CD4-positive, alpha-beta T cell treated with Interferon gamma for 1 hour (primary cell): ENCODE results near the gene VPS33B.
"Not testable (repeated sequence)": the region's sequence is repeated elsewhere in the genome, so short reads cannot be mapped to it uniquely, and the experiment has no call there.

Experiments
- DNase-seq: peaks from one replicate; pipeline ENCODE4 v3.0.0-alpha.2; 2020

Gene VPS33B

DNA sequence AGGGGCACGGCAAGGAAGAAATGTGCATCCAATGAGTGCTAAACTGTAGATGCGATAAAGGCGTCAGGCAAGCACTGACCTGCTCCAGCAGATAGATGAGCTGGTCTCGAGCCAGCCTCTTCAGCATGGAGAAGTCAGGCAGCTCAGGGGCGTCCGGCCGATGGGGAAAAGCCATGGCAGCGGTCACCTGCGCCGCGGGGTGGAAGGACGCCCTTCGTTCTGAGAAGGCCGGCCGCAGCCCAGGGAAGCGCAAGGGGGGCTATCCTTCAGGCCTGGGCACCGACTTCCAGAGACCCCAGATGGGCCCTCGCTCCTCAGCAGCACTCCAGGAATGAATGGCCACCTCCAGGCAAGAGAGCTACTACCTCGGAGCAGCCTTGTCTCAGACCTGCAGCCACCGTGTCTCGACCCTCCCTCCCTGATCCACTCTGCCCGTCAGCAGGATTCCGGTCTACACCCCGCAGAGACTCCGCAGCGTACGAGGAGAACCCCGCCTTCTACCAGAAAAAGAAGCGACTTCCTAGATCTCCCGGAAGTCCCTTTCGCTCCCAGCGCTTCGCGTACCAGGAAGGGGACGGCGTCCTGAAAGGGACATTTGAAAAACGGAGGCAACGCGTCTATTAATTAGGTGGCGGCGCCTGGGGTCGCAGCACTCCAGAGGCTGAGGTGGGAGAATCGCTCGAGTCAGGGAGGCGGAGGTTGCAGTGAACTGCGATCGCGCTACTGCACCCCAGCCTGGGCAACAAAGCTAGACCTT lies at the start of gene VPS33B:
TSS of gene VPS33B (minus strand) at position 520 of the 757 bp plus-strand sequence. CDS start at position 175, 345 bp downstream.
- peak; percentile 76 for DNase-seq

DNA sequence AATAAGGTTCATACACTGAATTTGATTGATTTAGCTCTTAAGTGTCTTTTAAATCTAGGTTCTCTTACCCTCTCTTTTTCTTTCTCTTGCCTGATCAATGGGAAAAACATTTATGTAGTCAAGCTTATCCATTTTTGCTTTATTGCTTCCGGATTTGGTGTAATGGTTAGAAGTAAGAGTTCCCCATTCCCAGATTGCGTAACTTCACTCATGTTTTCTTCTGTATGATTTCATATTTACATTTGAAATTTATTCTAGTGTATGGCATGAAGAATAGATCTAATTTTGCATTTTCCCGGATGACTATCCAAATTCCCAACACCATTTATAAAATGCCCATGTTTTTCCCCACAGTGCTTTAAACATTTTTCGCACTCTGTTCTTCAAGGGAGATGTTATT lies 49.8 kb upstream of the VPS33B start:
- no peak for DNase-seq

DNA sequence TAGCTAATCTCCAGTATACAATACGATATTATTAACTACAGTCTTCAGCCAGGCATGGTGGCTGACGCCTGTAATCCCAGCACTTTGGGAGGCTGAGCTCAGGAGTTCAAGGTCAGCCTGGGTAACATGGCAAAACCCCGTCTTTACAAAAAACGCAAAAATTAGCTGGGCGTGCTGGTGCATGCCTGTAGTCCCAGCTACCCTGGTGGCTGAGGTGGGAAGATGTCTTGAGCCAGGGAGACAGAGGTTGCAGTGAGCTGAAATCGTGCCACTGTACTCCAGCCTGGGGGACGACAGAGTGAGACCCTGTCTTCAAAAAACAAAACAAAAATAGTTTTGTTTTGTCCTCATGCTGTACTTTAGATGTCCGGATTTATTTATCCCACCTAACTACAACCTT lies 48.5 kb upstream of the VPS33B start:
- DNase-seq, result no peak

DNA sequence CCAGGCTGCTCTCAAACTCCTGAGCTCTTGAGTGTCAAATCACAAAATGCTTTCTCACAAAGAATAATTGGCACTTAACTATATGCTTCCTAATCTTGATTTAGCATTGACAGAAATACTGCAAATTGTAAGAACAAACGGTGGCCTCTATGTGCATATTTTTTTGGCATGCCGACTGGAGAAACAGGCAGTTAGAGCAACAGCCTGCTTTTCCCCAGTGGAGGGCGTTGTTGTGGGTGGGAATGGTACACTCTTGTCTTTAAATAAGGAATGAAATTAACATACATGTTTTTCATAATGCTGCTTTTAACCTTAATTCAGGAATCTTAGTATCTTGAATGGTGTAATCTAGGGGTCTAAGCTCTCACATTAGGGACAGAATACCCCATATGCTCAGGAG lies 46.6 kb upstream of the VPS33B start:
- no peak for DNase-seq

DNA sequence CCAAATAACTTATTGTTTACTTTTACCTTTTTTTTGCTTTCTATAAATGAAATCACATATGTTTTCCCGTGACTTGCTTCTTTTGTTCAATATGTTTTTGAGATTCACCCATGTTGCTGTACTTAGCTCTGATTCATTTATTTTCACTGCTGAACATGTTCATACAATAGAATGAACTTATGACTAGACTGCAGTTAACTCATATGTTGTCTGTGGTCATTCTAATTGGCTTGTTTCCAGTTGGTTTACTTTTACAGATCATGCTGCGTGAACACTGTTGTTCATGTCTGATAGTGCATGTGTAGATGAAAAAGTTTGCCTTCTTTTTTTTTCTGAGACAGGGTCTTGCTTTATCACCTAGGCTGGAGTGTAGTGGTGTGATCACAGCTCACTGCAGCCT lies 46.0 kb upstream of the VPS33B start:
- DNase-seq, result no peak

DNA sequence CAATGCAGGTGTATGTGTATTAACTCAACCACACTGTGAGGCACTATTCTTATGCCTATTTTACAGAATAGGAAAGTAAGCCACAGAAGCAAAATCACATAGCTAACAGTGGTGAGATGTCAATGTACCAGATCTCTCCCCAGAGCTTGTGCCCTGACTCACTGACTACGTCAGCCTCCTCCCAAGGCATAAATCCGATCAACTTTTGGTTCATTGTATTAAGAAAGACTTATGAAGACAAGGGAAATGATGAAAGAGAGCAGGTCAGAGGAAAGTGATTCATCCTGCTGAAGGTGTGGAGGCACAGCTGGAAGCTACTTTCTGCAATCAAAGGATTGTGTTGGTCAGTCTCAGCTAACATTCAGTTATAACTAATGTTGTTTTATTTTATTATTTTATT lies 44.6 kb upstream of the VPS33B start:
- no peak for DNase-seq

DNA sequence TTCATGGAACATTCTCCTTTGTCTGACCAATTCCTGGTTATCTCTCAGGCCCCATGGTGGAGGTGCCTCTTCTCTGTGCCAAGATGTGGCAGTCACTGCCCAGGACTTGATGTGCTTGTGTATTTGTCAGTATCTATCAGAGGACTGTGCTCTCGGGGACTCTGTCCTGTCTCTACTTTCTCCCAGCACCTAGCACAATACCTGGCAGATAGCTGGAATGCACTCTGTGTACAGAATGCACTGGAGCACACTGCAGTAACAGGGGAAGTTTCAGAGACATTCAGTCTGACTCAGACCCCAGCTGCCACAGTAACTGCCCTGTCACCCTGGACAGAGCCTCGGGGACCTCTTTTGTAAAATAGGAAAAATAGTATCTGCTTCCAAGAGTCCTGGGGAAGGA lies 43.1 kb upstream of the VPS33B start:
- DNase-seq, result no peak

DNA sequence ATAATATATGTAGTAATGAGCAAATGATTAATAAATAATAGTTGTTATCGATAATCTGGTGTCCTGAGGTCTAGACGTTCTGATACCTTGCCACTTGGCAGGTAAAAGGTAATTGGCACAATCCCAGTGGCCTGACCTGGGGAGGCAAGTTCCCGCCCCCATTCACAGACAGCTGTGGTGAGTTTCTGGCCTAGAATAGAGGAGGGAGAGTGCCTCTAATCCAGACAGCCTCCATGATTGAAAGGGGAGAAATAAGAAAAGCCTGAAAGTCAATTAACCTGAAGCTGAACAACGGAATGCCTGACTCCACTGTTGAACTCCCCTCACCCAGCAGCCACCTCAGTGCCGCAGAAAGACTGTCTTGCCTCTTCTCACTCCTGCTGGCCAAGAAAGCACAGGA lies 39.6 kb upstream of the VPS33B start:
- DNase-seq, result no peak

DNA sequence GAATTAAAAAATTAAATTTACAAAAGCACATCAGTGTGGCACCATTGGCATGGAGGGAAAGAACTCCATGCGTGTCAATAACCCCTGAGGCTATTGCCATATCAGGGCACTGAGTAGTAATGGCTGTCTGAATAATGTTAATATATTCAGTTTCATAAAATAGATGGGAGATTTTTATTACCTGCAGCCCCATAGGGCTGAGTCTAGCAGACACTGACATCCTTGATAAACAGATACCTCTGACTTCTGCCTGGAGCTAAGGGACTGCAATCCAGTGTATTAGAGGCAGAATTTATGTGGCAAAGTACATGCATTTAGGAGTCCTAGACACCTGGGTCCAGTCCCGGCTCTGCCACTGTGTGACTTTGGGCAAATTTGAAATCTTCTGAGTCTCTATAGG lies 38.8 kb upstream of the VPS33B start:
- DNase-seq, result no peak

DNA sequence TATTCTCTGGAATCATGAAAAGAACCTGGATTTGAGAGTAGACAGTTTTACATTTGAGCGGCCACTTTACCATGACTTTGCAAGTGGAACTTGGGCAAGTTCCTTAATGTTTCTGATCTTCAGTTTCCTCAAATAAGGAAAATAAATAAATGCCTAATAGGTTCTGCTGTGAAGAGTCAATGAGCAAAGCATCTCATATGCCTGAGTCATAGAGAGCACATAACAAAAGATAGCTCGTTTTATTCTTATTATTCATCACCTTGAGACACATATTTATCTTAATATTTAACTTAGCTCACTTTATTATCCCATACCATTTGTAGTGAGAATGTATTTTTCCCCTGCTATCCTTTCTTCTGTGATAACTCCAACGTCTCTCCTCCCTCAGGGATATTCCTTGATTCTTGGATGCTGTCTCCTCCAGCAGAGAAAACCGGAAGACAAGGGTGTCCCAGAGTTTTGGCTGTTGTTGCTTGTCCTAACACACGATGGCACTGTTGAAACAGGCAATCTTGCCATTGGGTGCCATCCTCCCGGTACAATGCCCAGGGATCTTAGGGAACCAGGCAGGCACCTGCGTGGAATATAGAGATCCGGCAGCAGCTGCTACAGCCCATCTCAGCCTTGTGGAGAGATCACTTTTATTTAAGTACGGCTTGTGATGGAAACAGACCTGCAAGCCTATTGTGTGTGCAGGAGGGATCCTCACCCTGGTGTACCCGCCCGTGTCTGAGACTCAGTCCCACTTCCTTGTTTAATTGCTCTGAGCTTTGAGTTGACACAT lies 33.3 kb upstream of the VPS33B start:
- DNase-seq, result peak; percentile 23

DNA sequence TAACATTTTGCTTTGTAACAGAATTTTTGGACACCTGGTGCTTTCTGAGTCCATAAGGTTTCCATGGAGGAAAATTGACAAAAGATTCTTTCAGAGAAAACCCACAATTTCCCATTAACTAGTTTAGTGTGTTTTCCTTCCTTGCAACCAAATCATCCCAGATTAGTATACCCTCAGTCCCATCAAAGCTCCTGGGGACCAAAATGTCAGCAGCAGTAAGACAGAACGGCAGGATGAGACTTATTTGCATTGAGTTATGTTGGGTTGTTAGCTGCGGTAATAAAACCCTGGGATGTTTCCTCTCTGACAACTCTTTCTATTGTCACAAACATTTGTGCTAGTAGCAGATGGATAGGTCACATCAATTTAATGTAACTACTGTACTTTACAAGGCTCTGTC lies 32.4 kb upstream of the VPS33B start:
- no peak for DNase-seq

DNA sequence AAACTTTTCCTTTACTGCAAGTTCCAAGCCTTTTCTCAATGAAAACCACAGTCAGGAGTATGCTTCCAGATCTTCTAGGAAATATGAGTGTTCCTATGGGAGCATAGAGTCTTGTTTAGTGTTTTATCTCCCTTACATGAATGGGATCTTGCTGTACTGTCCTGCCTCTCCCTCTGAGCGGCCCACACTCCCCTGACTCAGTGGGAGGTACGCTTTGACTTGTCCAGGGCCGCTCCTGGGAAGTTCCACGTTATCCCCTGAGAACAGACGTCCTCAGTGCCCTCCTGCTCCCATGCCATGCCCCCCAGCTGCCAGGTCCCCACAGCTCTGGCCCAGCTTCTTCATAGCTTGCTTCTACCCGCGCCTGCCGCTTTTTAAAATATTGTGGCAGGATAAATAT lies 28.9 kb upstream of the VPS33B start:
- no peak for DNase-seq

DNA sequence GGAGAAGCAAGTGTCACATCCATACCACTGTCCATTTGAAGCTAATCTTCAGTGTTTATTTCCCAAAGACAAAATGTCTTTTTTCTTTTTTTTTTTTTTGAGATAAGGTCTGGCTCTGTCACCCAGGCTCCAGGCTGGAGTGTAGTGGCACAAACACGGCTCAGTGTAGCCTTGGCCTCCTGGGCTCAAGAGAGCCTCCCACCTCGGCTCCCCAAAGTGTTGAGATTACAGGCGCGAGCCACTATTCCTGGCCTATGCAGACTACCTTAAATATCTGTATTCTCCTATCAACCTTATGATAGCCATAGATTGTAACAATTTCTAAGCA lies 27.7 kb upstream of the VPS33B start:
- no peak for DNase-seq

DNA sequence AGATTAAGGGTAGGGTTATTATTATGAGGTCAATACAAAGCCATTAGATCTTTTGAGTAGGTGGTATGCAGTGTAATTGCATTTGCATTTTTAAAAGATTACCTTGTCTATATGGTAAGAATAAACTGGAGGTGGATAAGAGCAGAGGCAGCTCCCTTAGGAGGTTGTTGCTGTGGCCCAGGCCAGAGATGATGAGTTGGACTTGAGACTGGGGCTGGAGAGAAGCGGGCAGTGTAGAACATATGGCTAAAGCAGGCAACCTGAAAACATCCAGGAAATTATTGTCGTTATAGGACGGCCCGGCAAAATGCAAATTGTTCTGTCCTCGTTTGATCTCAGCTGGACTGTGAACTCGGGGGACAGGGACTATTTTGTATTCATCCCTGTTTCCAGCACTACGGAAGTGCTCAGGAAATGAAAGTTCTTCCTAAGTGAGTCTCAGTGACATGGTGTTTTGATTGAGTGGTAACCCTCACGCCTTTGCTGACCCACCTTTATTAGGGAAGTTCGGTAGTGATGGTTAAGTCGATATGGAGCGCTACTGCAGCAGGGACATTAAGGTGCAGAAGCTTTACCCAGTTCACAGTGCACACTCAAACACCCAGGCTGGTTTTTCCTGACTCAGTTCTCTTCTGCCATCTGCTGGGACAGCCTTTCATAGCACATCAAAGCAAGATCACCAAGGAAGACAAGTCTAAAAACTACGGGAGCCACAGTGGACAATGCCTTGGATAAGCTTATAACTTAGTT lies 27.2 kb upstream of the VPS33B start:
- peak; percentile 60 for DNase-seq

DNA sequence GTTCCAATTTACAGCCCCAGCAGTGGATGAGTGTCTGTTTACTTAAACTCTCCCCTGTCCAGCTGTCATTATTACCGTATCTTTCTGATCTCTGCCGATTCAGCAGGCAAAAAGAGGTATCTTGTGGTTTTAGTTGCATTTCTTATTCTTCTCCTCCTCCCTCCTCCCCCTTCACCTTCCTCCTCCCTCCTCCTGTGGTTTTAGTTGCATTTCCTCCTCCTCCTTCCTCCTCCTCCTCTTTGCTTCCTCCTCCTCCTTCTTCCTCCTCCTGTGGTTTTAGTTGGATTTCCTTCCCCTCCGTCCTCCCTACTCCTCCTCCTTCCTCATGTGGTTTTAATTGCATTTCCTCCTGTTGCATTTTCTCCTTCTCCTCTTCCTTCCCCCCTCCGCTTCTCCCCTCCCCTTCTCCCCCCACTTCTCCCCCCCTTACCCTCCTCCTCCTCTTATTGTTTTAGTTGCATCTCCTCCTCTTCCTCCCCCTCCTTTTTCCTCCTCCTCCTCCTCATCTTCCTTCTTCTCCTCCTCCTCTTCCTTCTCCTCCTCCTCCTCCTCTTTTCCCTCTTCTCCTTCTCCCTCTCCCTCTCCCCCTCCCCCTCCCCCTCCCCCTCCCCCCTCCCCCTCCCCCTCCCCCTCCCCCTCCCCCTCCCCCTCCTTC lies 25.3 kb upstream of the VPS33B start:
- no peak for DNase-seq

DNA sequence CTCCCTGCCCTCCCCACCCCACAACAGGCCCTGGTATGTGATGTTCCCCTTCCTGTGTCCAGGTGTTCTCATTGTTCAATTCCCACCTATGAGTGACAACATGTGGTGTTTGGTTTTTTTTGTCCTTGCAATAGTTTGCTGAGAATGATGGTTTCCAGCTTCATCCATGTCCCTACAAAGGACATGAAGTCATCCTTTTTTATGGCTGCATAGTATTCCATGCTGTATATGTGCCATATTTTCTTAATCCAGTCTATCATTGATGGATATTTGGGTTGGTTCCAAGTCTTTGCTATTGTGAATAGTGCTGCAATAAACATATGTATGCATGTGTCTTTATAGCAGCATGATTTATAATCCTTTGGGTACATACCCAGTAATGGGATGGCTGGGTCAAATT lies 23.7 kb upstream of the VPS33B start:
- not testable (repeated sequence) for DNase-seq

DNA sequence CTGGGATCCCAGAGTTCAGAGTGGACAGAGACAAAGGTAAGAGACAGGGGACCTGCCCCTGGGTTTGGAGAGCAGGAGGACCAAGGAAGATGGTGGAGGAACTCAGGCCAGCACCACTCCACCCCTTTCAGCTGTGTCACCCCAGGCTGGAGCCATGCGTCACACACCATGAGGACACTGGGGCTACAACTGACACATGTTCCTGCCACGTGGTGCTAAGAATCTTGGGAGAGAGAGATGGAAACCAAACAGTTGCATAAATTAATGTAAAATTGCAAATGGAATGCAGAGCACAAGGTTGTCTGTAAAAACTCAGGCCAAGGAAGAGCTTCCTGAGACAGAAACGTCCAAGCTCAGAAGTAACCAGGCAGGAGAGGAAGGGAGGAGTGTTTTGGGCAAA lies 22.7 kb upstream of the VPS33B start:
- no peak for DNase-seq

DNA sequence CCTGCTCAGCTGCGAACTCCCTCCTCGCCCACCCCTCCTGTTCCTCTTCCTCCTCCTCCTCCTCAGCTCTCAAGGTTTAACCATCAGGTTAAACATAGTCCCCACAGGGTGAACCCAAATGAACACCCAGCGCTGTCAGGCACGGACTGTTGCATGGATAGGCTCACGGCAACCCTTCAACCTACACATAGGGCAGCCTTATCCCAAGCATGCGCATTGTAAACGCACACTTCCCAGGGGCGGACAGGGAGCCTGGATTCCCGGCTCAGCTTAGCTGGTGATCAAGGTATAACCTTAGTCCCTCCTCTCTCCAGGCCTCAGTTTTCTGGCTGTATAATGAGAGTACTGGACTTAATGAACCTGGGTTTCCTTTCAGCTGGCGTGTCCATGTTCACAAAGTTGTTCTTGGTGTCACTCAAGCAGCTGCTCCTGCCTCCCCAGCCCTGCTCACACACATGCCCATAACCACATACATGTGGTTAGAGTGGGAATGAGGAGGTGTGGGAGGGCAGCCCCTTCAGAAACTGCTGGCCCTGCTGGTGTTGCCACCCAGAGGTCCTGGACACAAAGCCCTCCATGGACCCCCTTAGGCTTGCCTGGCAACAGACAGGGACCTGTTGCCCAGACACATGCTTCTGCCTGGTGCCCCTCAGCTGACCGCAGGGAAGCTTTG lies 20.9 kb upstream of the VPS33B start:
- DNase-seq, result no peak

DNA sequence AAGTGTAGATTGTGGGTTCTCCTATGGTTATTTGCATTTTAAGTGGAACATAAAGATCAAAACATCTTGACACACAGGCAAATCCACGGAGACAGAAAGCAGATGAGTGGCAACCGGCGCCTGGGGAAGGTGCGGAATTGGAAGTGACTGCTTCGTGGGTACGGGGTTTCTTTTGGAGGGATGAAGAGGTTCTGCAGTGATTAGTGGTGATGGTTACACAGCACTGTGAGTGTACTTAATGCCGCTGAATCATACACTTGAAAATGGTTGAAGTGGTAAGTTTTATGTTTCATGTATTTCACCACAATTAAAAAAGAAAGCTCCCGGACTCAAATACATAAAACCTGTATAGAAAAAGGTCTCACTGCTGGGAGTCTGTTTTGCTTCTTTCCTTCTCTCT lies 18.5 kb upstream of the VPS33B start:
- no peak for DNase-seq

DNA sequence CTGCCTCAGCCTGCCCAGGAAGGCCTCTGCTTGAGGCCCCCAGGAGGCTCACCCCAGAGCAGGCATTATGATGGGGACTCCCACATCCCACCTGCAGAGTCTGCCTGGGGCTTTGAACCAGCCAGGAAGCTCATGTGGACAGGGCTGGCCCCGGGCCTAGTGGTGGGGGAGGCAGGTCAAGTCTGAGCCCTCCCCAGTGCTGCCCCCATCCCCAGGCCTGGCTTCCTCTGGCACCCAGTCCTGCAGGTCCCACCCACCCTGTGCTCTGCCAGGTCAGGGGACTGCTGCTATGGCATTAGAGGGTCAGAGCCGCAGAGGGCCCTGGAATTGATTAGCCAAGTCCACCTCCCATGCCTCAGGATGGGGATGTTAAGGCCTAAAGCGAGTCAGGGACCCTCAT lies 17.6 kb upstream of the VPS33B start:
- no peak for DNase-seq

DNA sequence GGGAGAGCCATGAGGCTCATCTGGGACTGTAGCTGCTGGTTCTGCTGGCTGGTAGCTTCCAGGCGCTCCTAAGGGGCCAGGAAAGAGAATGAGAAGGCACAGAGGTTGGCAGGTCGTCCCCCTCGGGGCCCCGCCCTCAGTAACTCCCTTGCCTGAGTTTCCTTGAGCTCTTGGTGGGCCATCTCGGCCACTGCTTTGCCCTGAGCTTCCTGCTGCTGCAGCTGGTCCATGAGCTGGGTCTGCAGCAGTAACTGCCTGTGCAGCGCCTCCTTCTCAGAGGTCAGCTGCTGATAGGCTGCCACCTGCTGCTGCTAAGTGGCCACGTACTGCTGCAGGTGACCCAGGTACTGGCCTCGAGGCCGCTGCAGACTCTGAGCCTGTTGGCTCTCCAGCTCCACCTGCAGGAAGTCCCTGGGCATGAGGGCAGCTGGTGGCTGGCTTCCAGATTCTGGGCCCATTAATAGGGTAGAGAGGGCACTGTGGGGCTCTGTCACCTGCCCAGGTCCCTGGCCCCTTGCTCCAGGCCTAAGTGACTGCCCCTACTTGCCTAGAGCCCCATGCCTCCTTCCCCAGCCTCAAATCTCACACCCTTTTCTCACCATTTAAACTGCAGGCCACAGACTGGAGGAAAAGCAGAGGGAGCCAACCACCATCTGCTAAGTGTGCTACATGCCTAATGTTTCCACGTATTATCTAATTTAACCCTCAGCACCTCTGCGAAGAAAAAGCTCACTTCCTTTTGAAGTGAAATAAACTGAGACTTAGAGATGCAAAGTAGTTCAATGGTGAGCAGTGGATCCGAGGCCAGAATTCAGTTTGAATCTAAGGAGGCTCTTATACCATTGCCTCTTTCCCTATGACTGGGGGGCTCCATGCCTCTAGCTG lies 10.8 kb upstream of the VPS33B start:
- DNase-seq, result peak; percentile 40

DNA sequence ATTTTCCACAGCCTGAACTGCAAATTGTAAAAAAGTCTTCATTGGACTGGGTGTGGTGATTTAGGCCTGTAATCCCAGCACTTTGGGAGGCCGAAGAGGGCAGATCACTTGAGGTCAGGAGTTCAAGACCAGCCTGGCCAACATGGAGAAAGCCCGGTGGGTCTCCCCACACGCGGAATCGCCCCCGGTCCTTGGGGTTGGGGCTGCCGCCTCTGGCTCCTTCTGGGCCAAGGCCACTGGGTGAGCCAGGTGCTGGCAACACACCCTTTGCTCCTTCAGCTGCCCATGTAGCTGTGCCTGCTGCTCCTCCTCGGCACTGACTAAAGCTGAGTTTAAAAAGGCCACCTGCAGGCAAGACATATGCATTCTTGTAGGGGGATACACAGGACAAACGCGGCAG lies 9.4 kb upstream of the VPS33B start:
- no peak for DNase-seq
